C4-2B (cell line): Measurements from ENCODE around the gene IL1R2.

Experiments used
- ZFX ChIP-seq: fragments of 450-650 bp; IDR thresholded peaks from 2 replicates; pipeline ENCODE4 v1.6.1; 2017
- TF ChIP-seq, protein P1 (sequence below): fragments of 450-650 bp; conservative IDR thresholded peaks from 2 replicates; pipeline ENCODE4 v1.5.1; 2017; ENCODE audit warnings: mild to moderate bottlenecking

DNA sequence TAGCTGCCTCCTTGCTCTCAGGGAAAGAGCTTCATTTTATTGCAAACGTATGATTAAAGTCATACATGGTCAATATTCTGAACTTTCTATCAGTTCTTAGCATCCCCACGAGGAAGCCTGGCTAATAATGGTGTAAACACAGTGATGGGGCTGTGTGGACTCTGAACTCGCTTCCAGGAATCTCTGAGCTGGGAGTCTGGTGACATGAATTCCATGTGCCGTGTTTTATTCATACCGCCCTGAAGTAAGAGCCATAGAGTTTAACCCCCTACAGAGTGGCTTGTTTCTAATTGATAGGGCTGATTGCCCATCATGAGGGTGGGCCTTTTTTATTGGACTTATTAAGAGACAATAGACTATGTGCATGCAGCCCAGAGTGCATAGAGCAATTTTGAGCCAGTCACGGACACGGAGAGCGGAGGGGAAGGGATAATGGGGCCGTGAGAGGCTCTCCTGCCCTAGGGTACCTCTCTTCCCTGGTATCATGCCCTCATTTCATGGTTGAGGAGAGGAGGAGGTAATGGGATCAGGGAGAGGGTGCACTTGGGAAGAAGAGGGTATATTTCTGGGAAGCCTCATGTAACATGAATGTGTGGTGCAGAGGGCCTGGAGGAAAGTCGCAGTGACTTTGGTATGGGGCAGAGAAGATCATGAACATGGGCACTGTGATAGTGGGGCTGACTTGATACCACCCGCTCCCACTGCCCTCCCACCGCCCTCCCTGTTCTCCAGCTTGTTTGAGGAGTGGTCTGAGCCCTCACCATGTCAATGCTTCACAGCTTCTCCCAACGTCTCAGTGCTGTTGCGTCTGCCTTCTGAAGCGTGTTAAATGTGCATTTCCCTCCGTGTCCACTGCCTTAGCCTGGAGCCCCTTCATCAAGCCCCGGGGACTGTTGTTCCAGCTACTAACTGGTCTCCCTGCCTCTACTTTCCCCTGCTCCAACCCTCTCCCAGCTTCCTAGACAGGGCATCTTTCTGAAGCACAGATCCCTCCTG lies 73.2 kb downstream of the IL1R2 start:
- TF ChIP-seq, protein P1, sequence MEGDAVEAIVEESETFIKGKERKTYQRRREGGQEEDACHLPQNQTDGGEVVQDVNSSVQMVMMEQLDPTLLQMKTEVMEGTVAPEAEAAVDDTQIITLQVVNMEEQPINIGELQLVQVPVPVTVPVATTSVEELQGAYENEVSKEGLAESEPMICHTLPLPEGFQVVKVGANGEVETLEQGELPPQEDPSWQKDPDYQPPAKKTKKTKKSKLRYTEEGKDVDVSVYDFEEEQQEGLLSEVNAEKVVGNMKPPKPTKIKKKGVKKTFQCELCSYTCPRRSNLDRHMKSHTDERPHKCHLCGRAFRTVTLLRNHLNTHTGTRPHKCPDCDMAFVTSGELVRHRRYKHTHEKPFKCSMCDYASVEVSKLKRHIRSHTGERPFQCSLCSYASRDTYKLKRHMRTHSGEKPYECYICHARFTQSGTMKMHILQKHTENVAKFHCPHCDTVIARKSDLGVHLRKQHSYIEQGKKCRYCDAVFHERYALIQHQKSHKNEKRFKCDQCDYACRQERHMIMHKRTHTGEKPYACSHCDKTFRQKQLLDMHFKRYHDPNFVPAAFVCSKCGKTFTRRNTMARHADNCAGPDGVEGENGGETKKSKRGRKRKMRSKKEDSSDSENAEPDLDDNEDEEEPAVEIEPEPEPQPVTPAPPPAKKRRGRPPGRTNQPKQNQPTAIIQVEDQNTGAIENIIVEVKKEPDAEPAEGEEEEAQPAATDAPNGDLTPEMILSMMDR: no peak
- no peak for TF ChIP-seq ZFX
